H9 (cell line): Measurements from ENCODE around the gene PELI2. TPM values are rescaled to one million over a fixed set of nuclear protein-coding genes. Genes with fewer than 3 reads are reported as not detected.
A peak's percentile ranks its signal among the peaks of the same experiment; 100 is the strongest.

Source experiments
- DNase-seq: peaks from one replicate; pipeline ENCODE4 v3.0.0-alpha.2; 2017
- H2AFZ ChIP-seq: one replicate; pipeline ENCODE4 v1.6.1; 2013; ENCODE audit warnings: mild to moderate bottlenecking, low read length, control low read depth, moderate library complexity
- H2AK5ac ChIP-seq: 2 replicates; pipeline ENCODE4 v1.6.1; 2013; ENCODE audit warnings: low read length, control low read depth, mixed read lengths; ENCODE audit not compliant: insufficient read length
- H2BK120ac ChIP-seq: one replicate; pipeline ENCODE4 v1.6.1; 2013; ENCODE audit warnings: low read depth, mild to moderate bottlenecking, low read length, control low read depth, inconsistent platforms; ENCODE audit not compliant: poor library complexity, severe bottlenecking
- H2BK12ac ChIP-seq: 2 replicates; pipeline ENCODE4 v1.6.1; 2013; ENCODE audit warnings: low read length, control low read depth, mixed read lengths, low read depth; ENCODE audit not compliant: insufficient read length
- H2BK15ac ChIP-seq: 2 replicates; pipeline ENCODE4 v1.6.1; 2013; ENCODE audit warnings: low read depth, low read length, control low read depth
- H2BK20ac ChIP-seq: one replicate; pipeline ENCODE4 v1.6.1; 2013; ENCODE audit warnings: low read depth, mild to moderate bottlenecking, low read length, control low read depth, inconsistent platforms; ENCODE audit not compliant: poor library complexity, severe bottlenecking
- H2BK5ac ChIP-seq: 2 replicates; pipeline ENCODE4 v1.6.1; 2013; ENCODE audit warnings: low read length, control low read depth, mixed read lengths; ENCODE audit not compliant: insufficient read length
- H3K14ac ChIP-seq: 2 replicates; pipeline ENCODE4 v1.6.1; 2013; ENCODE audit warnings: low read length, control low read depth; ENCODE audit not compliant: insufficient read depth
- H3K18ac ChIP-seq: 2 replicates; pipeline ENCODE4 v1.6.1; 2013; ENCODE audit warnings: low read depth, mild to moderate bottlenecking, mixed read lengths, low read length, control low read depth; ENCODE audit not compliant: insufficient read length
- H3K23ac ChIP-seq: 2 replicates; pipeline ENCODE4 v1.6.1; 2013; ENCODE audit warnings: low read length, control low read depth, mixed read lengths, low read depth; ENCODE audit not compliant: insufficient read length
- H3K23me2 ChIP-seq: 2 replicates; pipeline ENCODE4 v1.6.1; 2013; ENCODE audit warnings: low read depth, mild to moderate bottlenecking, mixed read lengths, low read length, control low read depth; ENCODE audit not compliant: insufficient read length, poor library complexity, severe bottlenecking
- H3K27ac ChIP-seq: 2 replicates; pipeline ENCODE4 v1.5.1; 2013; ENCODE audit warnings: low read length, control low read depth, mixed read lengths, low read depth; ENCODE audit not compliant: insufficient read length
- H3K27me3 ChIP-seq: 2 replicates; pipeline ENCODE4 v1.6.1; 2013; ENCODE audit warnings: low read length, control low read depth, inconsistent platforms; ENCODE audit not compliant: insufficient read depth
- H3K4ac ChIP-seq: 2 replicates; pipeline ENCODE4 v1.6.1; 2013; ENCODE audit warnings: low read depth, mild to moderate bottlenecking, control low read depth, inconsistent platforms, low read length, moderate library complexity
- H3K4me1 ChIP-seq: 2 replicates; pipeline ENCODE4 v1.6.1; 2013; ENCODE audit warnings: low read length, control low read depth, inconsistent platforms; ENCODE audit not compliant: insufficient read depth
- H3K4me2 ChIP-seq: 2 replicates; pipeline ENCODE4 v1.6.1; 2013; ENCODE audit warnings: low read length, control low read depth, mixed read lengths; ENCODE audit not compliant: insufficient read length, insufficient read depth
- H3K56ac ChIP-seq: 2 replicates; pipeline ENCODE4 v1.6.1; 2013; ENCODE audit warnings: low read depth, mild to moderate bottlenecking, mixed read lengths, low read length, control low read depth; ENCODE audit not compliant: insufficient read length
- H3K79me1 ChIP-seq: 2 replicates; pipeline ENCODE4 v1.6.1; 2013; ENCODE audit warnings: low read depth, mild to moderate bottlenecking, moderate library complexity, low read length, control low read depth, inconsistent platforms; ENCODE audit not compliant: insufficient read depth, poor library complexity, severe bottlenecking
- H3K79me2 ChIP-seq: 2 replicates; pipeline ENCODE4 v1.6.1; 2013; ENCODE audit warnings: low read length, control low read depth, inconsistent platforms; ENCODE audit not compliant: insufficient read depth
- H3K9ac ChIP-seq: 2 replicates; pipeline ENCODE4 v1.6.1; 2013; ENCODE audit warnings: low read length, control low read depth, mixed read lengths; ENCODE audit not compliant: insufficient read length; ENCODE audit errors: extremely low read depth
- H3K9me3 ChIP-seq: one replicate; pipeline ENCODE4 v1.6.1; 2013; ENCODE audit warnings: low read depth, low read length, inconsistent platforms; ENCODE audit not compliant: control insufficient read depth
- H3T11ph ChIP-seq: one replicate; pipeline ENCODE4 v1.6.1; 2013; ENCODE audit warnings: mild to moderate bottlenecking, low read length, control low read depth, inconsistent platforms
- H4K20me1 ChIP-seq: one replicate; pipeline ENCODE4 v1.6.1; 2013; ENCODE audit not compliant: control insufficient read depth, insufficient read length, insufficient read depth
- H4K5ac ChIP-seq: 2 replicates; pipeline ENCODE4 v1.6.1; 2013; ENCODE audit warnings: low read depth, mild to moderate bottlenecking, mixed read lengths, low read length, control low read depth; ENCODE audit not compliant: insufficient read length
- H4K8ac ChIP-seq: replicated peaks from 2 replicates; pipeline ENCODE4 v1.6.1; 2013; ENCODE audit warnings: low read length, control low read depth, mixed read lengths, low read depth; ENCODE audit not compliant: insufficient read length
- H4K91ac ChIP-seq: 2 replicates; pipeline ENCODE4 v1.6.1; 2013; ENCODE audit warnings: low read depth, mild to moderate bottlenecking, moderate library complexity, mixed read lengths, low read length, control low read depth; ENCODE audit not compliant: insufficient read length
- H3K27ac Mint-ChIP-seq, 3 experiments: 2 replicates in 2 of 3; 3 replicates in 1 of 3; pipeline ENCODE4 v1.8.0; 2020 to 2021; ENCODE audit warnings: mixed read lengths in 3 of 3, mild to moderate bottlenecking in 1 of 3, moderate library complexity in 1 of 3
- H3K27me3 Mint-ChIP-seq: 2 replicates; pipeline ENCODE4 v1.8.0; 2021; ENCODE audit warnings: low read depth, mild to moderate bottlenecking, moderate library complexity, mixed read lengths
- H3K36me3 Mint-ChIP-seq, 3 experiments: 2 replicates in 2 of 3; 3 replicates in 1 of 3; pipeline ENCODE4 v1.8.0; 2020 to 2021; ENCODE audit warnings: low read depth in 3 of 3, mixed read lengths in 3 of 3; ENCODE audit not compliant: insufficient read depth in 1 of 3
- H3K4me1 Mint-ChIP-seq, 2 experiments: 2 replicates each; pipeline ENCODE4 v1.8.0; 2020; ENCODE audit warnings: mixed read lengths in 2 of 2
- H3K4me3 Mint-ChIP-seq, 2 experiments: 2 replicates in 1 of 2; 3 replicates in 1 of 2; pipeline ENCODE4 v1.8.0; 2020 to 2021; ENCODE audit warnings: mild to moderate bottlenecking in 2 of 2, mixed read lengths in 2 of 2, moderate library complexity in 1 of 2
- H3K9me3 Mint-ChIP-seq, 2 experiments: 2 replicates in 1 of 2; 3 replicates in 1 of 2; pipeline ENCODE4 v1.8.0; 2020; ENCODE audit warnings: mild to moderate bottlenecking in 2 of 2, mixed read lengths in 2 of 2, moderate library complexity in 1 of 2
- WGBS: extraction: QIAGEN DNeasy Blood & Tissue Kit; methylation state at CpG from one replicate; pipeline ENCODE4 v1.1.7; 2013; ENCODE audit warnings: missing lambda C conversion rate, low lambda C conversion rate, mixed read lengths; ENCODE audit not compliant: insufficient read length; ENCODE audit errors: extremely low coverage; 5-methylcytosine and 5-hydroxymethylcytosine counted together
- total RNA-seq: library from RNA; stranded (reverse); gene quantifications from 2 replicates; pipeline ENCODE4 v1.2.1, GENCODE V29; 2021
- TF ChIP-seq, protein P1 (sequence below): fragments of 200-600 bp; sonication (generic); conservative IDR thresholded peaks from 3 replicates; pipeline ENCODE4 v1.8.0; 2021; ENCODE audit warnings: antibody characterized with exemption, mild to moderate bottlenecking

PELI2 gene
- total RNA-seq, 1 experiment from 2014 or later: 18.0 TPM

GRCh38 chr14:56195704-56196103 is 77.5 kb downstream of the PELI2 start:
- no CpG with 5 or more reads among the region's 6 CpGs for WGBS
- Mint-ChIP-seq H3K27me3 (no peaks in the 10 kb centered on the region), H3K4me1 (peaks cover 7 to 18% of the 10 kb centered on the region in 2 experiments; a peak in 3 of 4 replicates), H3K9me3 (no peaks in the 10 kb centered on the region), H3K36me3 (no peaks in the 10 kb centered on the region), H3K27ac (peak overlapping the region in 1 of 3 experiments; percentile 32; a peak in 2 of 7 replicates), H3K4me3 (no peak overlapping the region)
- Histone ChIP-seq H3K14ac (no peak overlapping the region), H4K91ac (no peak overlapping the region), H3K56ac (no peak overlapping the region), H2BK15ac (no peak overlapping the region), H3K9ac (no peak overlapping the region), H2AFZ (no peak overlapping the region), H3K4me1 (no peaks in the 10 kb centered on the region), H3K79me2 (peaks cover 2% of the 10 kb centered on the region; the same call in 1 of the 2 replicates), H2BK120ac (no peak overlapping the region), H3K18ac (no peak overlapping the region), H2AK5ac (no peak overlapping the region), H4K8ac (no peak overlapping the region), H3K23ac (no peak overlapping the region), H4K5ac (no peak overlapping the region), H2BK20ac (no peak overlapping the region), H3K4ac (no peak overlapping the region), H3T11ph (no peak overlapping the region), H3K27me3 (no peaks in the 10 kb centered on the region), H3K23me2 (no peaks in the 10 kb centered on the region), H3K4me2 (no peak overlapping the region), H3K79me1 (no peaks in the 10 kb centered on the region), H3K9me3 (no peaks in the 10 kb centered on the region), H2BK12ac (no peak overlapping the region), H3K27ac (no peak overlapping the region), H2BK5ac (no peak overlapping the region), H4K20me1 (no peaks in the 10 kb centered on the region)
- no peak for DNase-seq
- TF ChIP-seq, protein P1, sequence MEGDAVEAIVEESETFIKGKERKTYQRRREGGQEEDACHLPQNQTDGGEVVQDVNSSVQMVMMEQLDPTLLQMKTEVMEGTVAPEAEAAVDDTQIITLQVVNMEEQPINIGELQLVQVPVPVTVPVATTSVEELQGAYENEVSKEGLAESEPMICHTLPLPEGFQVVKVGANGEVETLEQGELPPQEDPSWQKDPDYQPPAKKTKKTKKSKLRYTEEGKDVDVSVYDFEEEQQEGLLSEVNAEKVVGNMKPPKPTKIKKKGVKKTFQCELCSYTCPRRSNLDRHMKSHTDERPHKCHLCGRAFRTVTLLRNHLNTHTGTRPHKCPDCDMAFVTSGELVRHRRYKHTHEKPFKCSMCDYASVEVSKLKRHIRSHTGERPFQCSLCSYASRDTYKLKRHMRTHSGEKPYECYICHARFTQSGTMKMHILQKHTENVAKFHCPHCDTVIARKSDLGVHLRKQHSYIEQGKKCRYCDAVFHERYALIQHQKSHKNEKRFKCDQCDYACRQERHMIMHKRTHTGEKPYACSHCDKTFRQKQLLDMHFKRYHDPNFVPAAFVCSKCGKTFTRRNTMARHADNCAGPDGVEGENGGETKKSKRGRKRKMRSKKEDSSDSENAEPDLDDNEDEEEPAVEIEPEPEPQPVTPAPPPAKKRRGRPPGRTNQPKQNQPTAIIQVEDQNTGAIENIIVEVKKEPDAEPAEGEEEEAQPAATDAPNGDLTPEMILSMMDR: no peak
